NCI-H1930 (cell line): Measurements from ENCODE around the gene C1orf159.

Experiments
- DNase-seq, 2 experiments: peaks; one replicate each; lab custom pipeline; 2025; lab: John Stamatoyannopoulos, UW

The C1orf159 gene

GRCh38 chr1:1132042-1132950, 16.4 kb upstream of the C1orf159 start:
- no peak for DNase-seq

- DNase-seq, result no peak
Measured at GRCh38 chr1:1130206-1131120, 14.6 kb upstream of the C1orf159 start.

- DNase-seq, result no peak
Measured at GRCh38 chr1:1129381-1129821, 13.5 kb upstream of the C1orf159 start.

GRCh38 chr1:1128454-1129139, 12.7 kb upstream of the C1orf159 start:
- no peak for DNase-seq

GRCh38 chr1:1127551-1128451, 11.9 kb upstream of the C1orf159 start:
- DNase-seq, result no peak

- DNase-seq, result no peak
Measured at GRCh38 chr1:1125945-1126344, 10.1 kb upstream of the C1orf159 start.

- DNase-seq, result no peak
Measured at GRCh38 chr1:1124786-1125642, 9.1 kb upstream of the C1orf159 start.

GRCh38 chr1:1124508-1124785, 8.6 kb upstream of the C1orf159 start:
- no peak for DNase-seq

GRCh38 chr1:1123581-1124507, 8.0 kb upstream of the C1orf159 start:
- DNase-seq, result no peak

GRCh38 chr1:1122981-1123480, 7.1 kb upstream of the C1orf159 start:
- DNase-seq, result no peak

- peak; percentile 63 to 77 for DNase-seq
Measured at GRCh38 chr1:1122078-1122811, 6.4 kb upstream of the C1orf159 start.

GRCh38 chr1:1121611-1122077, 5.8 kb upstream of the C1orf159 start:
- no peak for DNase-seq

- DNase-seq, result no peak
Measured at GRCh38 chr1:1120866-1121591, 5.1 kb upstream of the C1orf159 start.

- no peak for DNase-seq
Measured at GRCh38 chr1:1120096-1120495, 4.2 kb upstream of the C1orf159 start.

- DNase-seq, result no peak
Measured at GRCh38 chr1:1119272-1119890, 3.5 kb upstream of the C1orf159 start.

GRCh38 chr1:1118876-1119220, 3.0 kb upstream of the C1orf159 start:
- DNase-seq, result no peak
